C4-2B (cell line): ENCODE data around the gene RHD.

Source experiments
- ZFX ChIP-seq: fragments of 450-650 bp; IDR thresholded peaks from 2 replicates; pipeline ENCODE4 v1.6.1; 2017
- TF ChIP-seq, protein P1 (sequence below): fragments of 450-650 bp; conservative IDR thresholded peaks from 2 replicates; pipeline ENCODE4 v1.5.1; 2017; ENCODE audit warnings: mild to moderate bottlenecking

DNA sequence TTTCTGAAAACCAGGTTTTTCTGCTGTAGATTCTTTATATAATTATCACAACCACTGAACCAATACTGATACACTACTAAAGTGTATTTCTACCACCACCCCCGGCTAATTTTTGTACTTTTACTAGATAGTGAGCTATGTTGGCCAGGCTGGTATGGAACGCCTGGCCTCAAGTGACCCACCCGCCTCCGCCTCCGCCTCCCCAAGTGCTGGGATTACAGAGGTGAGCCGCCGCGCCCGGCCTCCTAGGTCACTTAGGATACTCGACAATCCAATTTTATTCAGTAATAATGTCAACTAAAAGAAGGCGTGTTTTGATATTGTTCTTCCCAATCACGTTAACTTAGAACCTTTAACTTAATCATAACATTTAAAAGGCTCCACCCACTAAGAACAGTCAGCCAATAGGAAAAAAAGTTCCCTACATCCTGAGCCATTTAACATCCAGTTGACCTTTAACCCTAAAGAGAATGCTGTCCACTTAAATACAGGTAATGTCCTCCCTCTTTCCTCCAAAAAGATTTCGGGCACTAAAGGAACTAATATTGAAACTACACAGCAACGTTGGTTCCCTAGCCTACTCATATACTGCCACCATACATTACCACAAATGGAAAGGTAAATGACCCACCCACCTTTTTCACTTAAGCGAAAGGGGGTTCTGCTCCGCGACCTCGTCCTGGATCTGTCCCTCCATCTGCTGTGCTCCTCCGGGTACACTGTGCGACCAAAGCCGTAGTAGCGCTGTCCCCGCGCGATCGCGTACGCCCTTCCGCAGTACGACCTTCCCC, 26.3 kb upstream of the RHD start:
- TF ChIP-seq, protein P1, sequence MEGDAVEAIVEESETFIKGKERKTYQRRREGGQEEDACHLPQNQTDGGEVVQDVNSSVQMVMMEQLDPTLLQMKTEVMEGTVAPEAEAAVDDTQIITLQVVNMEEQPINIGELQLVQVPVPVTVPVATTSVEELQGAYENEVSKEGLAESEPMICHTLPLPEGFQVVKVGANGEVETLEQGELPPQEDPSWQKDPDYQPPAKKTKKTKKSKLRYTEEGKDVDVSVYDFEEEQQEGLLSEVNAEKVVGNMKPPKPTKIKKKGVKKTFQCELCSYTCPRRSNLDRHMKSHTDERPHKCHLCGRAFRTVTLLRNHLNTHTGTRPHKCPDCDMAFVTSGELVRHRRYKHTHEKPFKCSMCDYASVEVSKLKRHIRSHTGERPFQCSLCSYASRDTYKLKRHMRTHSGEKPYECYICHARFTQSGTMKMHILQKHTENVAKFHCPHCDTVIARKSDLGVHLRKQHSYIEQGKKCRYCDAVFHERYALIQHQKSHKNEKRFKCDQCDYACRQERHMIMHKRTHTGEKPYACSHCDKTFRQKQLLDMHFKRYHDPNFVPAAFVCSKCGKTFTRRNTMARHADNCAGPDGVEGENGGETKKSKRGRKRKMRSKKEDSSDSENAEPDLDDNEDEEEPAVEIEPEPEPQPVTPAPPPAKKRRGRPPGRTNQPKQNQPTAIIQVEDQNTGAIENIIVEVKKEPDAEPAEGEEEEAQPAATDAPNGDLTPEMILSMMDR, result no peak
- no peak for TF ChIP-seq ZFX
